HepG2 (cell line): ENCODE data around the gene PYCARD. TPM values are rescaled to one million over a fixed set of nuclear protein-coding genes. Genes with fewer than 3 reads are reported as not detected.

Experiments
- ATAC-seq: fragments of 200-7000 bp; cut with Tn5 transposase; 3 replicates; pipeline ENCODE4 v1.9.1; 2020; ENCODE audit warnings: mild to moderate bottlenecking, moderate library complexity
- BruUV-seq: library from RNA; stranded (reverse); fragments of 400-500 nt; replicated peaks from 2 replicates; lab custom pipeline; 2021; lab: Mats Ljungman, UMichigan
- CTCF ChIA-PET: fragments of 300-600 bp; formaldehyde crosslinking; extraction: SDS; loops from one replicate; lab custom pipeline; 2021; ENCODE audit warnings: low total read pairs, inconsistent platforms, low intra/inter-chr PET ratio; lab: Yijun Ruan, JAX
- POLR2A ChIA-PET: fragments of 350-600 bp; sonication (Branson Sonifier 250); formaldehyde crosslinking; loops from one replicate; lab custom pipeline; 2020; ENCODE audit warnings: antibody characterized with exemption, inconsistent platforms; lab: Yijun Ruan, JAX
- DNase-seq: peaks from one replicate; pipeline ENCODE4 v3.0.0-alpha.2; 2015; ENCODE audit warnings: low spot score
- FAIRE-seq: peaks from 3 replicates; lab custom pipeline; 2011; peaks lifted over from hg19 to GRCh38; lab: Jason Lieb, UNC
- H2AFZ ChIP-seq: one replicate; pipeline ENCODE4 v1.6.1; 2011; ENCODE audit warnings: low read length, inconsistent platforms
- H3K27ac ChIP-seq: fragments of 300-600 bp; 3 replicates; pipeline ENCODE4 v1.8.0; 2011; ENCODE audit warnings: mixed run types, mild to moderate bottlenecking, mixed read lengths, low read length, inconsistent platforms; ENCODE audit not compliant: insufficient read depth; ENCODE audit errors: extremely low read length
- H3K27me3 ChIP-seq, 2 experiments: fragments of 200-600 bp in 1 of 2; 2 replicates in 1 of 2; 3 replicates in 1 of 2; pipeline versions ENCODE4 v1.6.0 to v1.8.0; 2011; ENCODE audit warnings: low read length in 2 of 2, mild to moderate bottlenecking in 2 of 2, moderate library complexity in 2 of 2, inconsistent platforms in 1 of 2; ENCODE audit not compliant: insufficient read depth in 2 of 2, control insufficient read depth in 1 of 2
- H3K36me3 ChIP-seq, 2 experiments: fragments of 200-600 bp in 1 of 2; replicated peaks in 1 of 2; 2 replicates in 1 of 2; 3 replicates in 1 of 2; pipeline versions ENCODE4 v1.5.1 to v1.8.0; 2011; ENCODE audit warnings: low read length in 2 of 2, inconsistent platforms in 1 of 2; ENCODE audit not compliant: insufficient read depth in 2 of 2, control insufficient read depth in 1 of 2
- H3K4me1 ChIP-seq: 2 replicates; pipeline ENCODE4 v1.5.1; 2012; ENCODE audit warnings: low read length, inconsistent platforms; ENCODE audit not compliant: insufficient read depth
- H3K4me2 ChIP-seq: 2 replicates; pipeline ENCODE4 v1.6.0; 2011; ENCODE audit warnings: low read depth, low read length, inconsistent platforms
- H3K4me3 ChIP-seq, 3 experiments: fragments of 200-600 bp in 1 of 3; sonication (generic), shearing (Covaris generic) in 1 of 3; replicated peaks in 1 of 3; 2 replicates each; pipeline ENCODE4 v1.5.1; 2011 to 2016; ENCODE audit warnings: low read length in 3 of 3, inconsistent platforms in 2 of 3, low read depth in 2 of 3, mild to moderate bottlenecking in 2 of 3, control low read depth in 1 of 3, mixed read lengths in 1 of 3; ENCODE audit not compliant: insufficient read depth in 1 of 3
- H3K79me2 ChIP-seq: one replicate; pipeline ENCODE4 v1.6.1; 2011; ENCODE audit warnings: low read length, inconsistent platforms; ENCODE audit not compliant: insufficient read depth
- H3K9ac ChIP-seq: 2 replicates; pipeline ENCODE4 v1.6.0; 2011; ENCODE audit warnings: mild to moderate bottlenecking, low read depth, low read length, inconsistent platforms; ENCODE audit not compliant: insufficient read depth
- H3K9me3 ChIP-seq: 2 replicates; pipeline ENCODE4 v1.5.1; 2012; ENCODE audit warnings: mild to moderate bottlenecking, low read length
- H4K20me1 ChIP-seq: 2 replicates; pipeline ENCODE4 v1.6.0; 2011; ENCODE audit warnings: inconsistent platforms, mild to moderate bottlenecking, low read length, moderate library complexity; ENCODE audit not compliant: insufficient read depth
- CERS6 ChIP-seq: sonication (generic); formaldehyde crosslinking; IDR thresholded peaks from 2 replicates; pipeline ENCODE4 v1.5.0; 2020; ENCODE audit warnings: missing genetic modification reagents
- TRAFD1 ChIP-seq: sonication (generic); formaldehyde crosslinking; IDR thresholded peaks from 2 replicates; pipeline ENCODE4 v1.5.1; 2020; ENCODE audit warnings: missing genetic modification reagents, mild to moderate bottlenecking, borderline replicate concordance
- U2AF2 ChIP-seq: fragments of 200-400 bp; formaldehyde crosslinking; IDR thresholded peaks from 2 replicates; pipeline ENCODE4 v1.6.1; 2017; ENCODE audit warnings: low read depth, mild to moderate bottlenecking, low read length
- USF2 ChIP-seq, 2 experiments: sonication (generic) in 1 of 2; formaldehyde crosslinking in 1 of 2; IDR thresholded peaks; 2 replicates each; pipeline versions ENCODE4 v1.5.1 to v1.6.1; 2011 to 2020; ENCODE audit warnings: borderline replicate concordance in 1 of 2, low read depth in 1 of 2, low read length in 1 of 2, mild to moderate bottlenecking in 1 of 2, missing genetic modification reagents in 1 of 2, moderate library complexity in 1 of 2
- ZNF598 ChIP-seq: sonication (generic); formaldehyde crosslinking; IDR thresholded peaks from 2 replicates; pipeline ENCODE4 v1.5.1; 2020; ENCODE audit warnings: mild to moderate bottlenecking, missing genetic modification reagents, borderline replicate concordance
- WGBS: methylation state at CpG from one replicate; pipeline ENCODE4 v1.1.6; 2017; ENCODE audit warnings: low lambda C conversion rate; 5-methylcytosine and 5-hydroxymethylcytosine counted together
- in situ Hi-C: cut with HindIII; loops from 2 replicates; pipeline ENCODE4 v1.10.0; 2017; ENCODE audit warnings: low pct_unique_long_range_greater_than_20kb; ENCODE audit not compliant: extremely low pct_ligation_motif_present
- intact Hi-C: fragments of 100-400 bp; cut with micrococcal nuclease; formaldehyde crosslinking; loops from one replicate; pipeline ENCODE4 v1.10.0; 2022; ENCODE audit not compliant: unreplicated experiment
- polyA plus RNA-seq, 8 experiments: library from polyadenylated mRNA; depleted of rRNA in 3 of 8; stranded (reverse) in 7 of 8; unstranded in 1 of 8; fragments of >200 nt; fragmentation: Illumina TruSeq in 4 of 8; extraction: Trizol in 4 of 8; gene quantifications; 2 replicates each; pipeline versions ENCODE4 v1.2.1 to v1.2.3, GENCODE V29; 2011 to 2016; ENCODE audit warnings: low read depth in 4 of 8, missing spikeins in 1 of 8, mixed read lengths in 1 of 8; ENCODE audit not compliant: insufficient read depth in 1 of 8
- total RNA-seq, 5 experiments: library from RNA; depleted of rRNA; stranded (reverse); fragments of >200 nt; fragmentation: Illumina TruSeq; extraction: Trizol; gene quantifications; 2 replicates each; pipeline ENCODE4 v1.2.3, GENCODE V29; 2016; ENCODE audit warnings: low read depth in 1 of 5
- TF ChIP-seq, protein P1 (sequence below): sonication (generic); formaldehyde crosslinking; IDR thresholded peaks from 2 replicates; pipeline ENCODE4 v1.4.0; 2020; ENCODE audit warnings: missing genetic modification reagents
- TF ChIP-seq, protein P2 (sequence below): sonication (generic); formaldehyde crosslinking; IDR thresholded peaks from 2 replicates; pipeline ENCODE4 v1.8.1; 2023; ENCODE audit warnings: mild to moderate bottlenecking, missing genetic modification reagents

Gene PYCARD
- total and polyA plus RNA-seq, 2 of the 13 experiments (the other 11 are each of a cell fraction or from before 2014, with no cell fraction given), result 4.8 to 9.2 TPM

DNA sequence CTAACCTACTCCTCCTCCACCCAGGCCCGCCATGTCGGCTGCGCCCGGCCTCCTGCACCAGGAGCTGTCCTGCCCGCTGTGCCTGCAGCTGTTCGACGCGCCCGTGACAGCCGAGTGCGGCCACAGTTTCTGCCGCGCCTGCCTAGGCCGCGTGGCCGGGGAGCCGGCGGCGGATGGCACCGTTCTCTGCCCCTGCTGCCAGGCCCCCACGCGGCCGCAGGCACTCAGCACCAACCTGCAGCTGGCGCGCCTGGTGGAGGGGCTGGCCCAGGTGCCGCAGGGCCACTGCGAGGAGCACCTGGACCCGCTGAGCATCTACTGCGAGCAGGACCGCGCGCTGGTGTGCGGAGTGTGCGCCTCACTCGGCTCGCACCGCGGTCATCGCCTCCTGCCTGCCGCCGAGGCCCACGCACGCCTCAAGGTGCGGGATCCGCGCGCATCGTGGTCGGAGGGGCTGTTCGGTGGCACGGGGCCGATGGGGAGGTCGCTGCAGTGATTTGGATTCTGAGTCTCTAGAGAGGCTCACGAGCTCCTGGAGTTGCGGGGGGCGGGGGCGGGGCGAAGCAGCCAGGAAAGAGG, 12.2 kb upstream of the PYCARD start (continued):
- TF ChIP-seq, protein P1, sequence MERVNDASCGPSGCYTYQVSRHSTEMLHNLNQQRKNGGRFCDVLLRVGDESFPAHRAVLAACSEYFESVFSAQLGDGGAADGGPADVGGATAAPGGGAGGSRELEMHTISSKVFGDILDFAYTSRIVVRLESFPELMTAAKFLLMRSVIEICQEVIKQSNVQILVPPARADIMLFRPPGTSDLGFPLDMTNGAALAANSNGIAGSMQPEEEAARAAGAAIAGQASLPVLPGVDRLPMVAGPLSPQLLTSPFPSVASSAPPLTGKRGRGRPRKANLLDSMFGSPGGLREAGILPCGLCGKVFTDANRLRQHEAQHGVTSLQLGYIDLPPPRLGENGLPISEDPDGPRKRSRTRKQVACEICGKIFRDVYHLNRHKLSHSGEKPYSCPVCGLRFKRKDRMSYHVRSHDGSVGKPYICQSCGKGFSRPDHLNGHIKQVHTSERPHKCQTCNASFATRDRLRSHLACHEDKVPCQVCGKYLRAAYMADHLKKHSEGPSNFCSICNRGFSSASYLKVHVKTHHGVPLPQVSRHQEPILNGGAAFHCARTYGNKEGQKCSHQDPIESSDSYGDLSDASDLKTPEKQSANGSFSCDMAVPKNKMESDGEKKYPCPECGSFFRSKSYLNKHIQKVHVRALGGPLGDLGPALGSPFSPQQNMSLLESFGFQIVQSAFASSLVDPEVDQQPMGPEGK (CRISPR knock-in tag), result no peak

DNA sequence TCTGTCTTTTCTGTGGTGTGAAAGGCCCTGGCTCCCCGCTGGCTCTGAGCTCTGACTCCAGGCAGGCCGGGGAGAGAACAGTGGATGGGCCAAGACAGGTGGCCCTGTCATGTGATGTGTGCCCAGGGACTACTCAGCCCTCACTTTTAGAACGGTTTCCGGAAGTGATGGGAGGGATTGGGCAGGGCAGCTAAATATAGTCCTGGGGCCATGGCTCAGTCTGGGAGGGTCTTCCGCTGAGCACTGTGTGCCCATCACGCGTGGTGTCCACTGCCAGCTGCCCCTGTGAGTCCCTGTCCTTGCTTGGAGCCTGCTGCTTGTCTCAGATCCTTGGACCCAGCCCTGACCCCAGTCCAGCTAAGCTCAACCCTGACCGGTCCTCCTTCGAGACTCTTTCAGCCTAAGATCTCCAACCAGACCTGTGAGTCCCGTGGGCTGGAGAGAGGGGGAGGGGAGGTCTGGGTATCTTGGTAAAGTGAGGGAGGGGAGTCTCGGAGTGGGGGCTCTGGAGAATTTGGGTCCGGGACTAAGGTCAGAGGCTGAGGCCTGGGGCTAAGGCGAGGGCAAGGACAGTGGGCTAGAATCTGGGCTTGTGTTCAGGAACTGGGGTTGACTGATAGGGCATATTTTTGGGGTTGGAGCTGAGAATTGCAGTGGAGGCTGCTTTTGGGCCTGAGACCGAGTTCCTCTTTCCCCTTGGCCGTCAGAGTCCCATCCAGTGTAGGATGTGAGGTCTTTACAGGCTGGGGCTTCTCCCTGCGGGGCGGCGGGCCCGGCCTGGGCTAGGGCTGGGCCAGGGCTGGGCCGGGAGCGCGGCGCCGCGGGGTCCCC, 11.5 kb upstream of the PYCARD start, which contains the start of gene TRIM72:
TSS of gene TRIM72 (plus strand) at position 243 of the 831 bp plus-strand sequence. CDS start 620 bp downstream, outside the sequence.
- no peak within 1 kb of the TSS for H3K27ac ChIP-seq

More for the DNA sequence above, 11.5 kb upstream of the PYCARD start, which contains the start of gene TRIM72:
- Histone ChIP-seq H3K9me3 (no peaks in the 10 kb centered on the region), H3K36me3 (no peaks in the 10 kb centered on the region), H3K9ac (no peak within 1 kb of the TSS), H4K20me1 (no peaks in the 10 kb centered on the region), H3K4me1 (peaks cover 12% of the 10 kb centered on the region), H2AFZ (no peak within 1 kb of the TSS), H3K4me2 (no peak within 1 kb of the TSS), H3K27me3 (peaks cover 18 to 54% of the 10 kb centered on the region in 2 experiments)
- FAIRE-seq (no peak), ATAC-seq (no peak), DNase-seq (no peak)
- in situ Hi-C loops (loop anchor here (25.0 kb wide), 2 partner anchors 223 to 648 kb away; partner anchors contain the start of genes COX6A2, ZNF267 and ZNF843), intact Hi-C loops (no loop called here)
- ChIA-PET POLR2A (interaction anchor here (0.8 kb wide), 1 partner anchor 13 kb away, joined by 3 read pairs; no protein-coding TSS in a partner anchor), CTCF (no interaction called here)
- WGBS, result 45% methylated on average over 22 of the region's 25 CpGs
- no TSS peak for BruUV-seq
- TF ChIP-seq CERS6 (CRISPR knock-in tag), result no peak
- TF ChIP-seq TRAFD1, result no peak
- peak; percentile 10; the same call in 1 of the 2 replicates for TF ChIP-seq USF2 (IDR thresholded peaks at IDR 0.05; ENCODE audit: low read depth, low read length)
- TF ChIP-seq USF2 (CRISPR knock-in tag; IDR thresholded peaks at IDR 0.05; ENCODE audit: borderline replicate concordance), result no peak
- no peak for TF ChIP-seq U2AF2
- TF ChIP-seq ZNF598, result no peak
- TF ChIP-seq, protein P2, sequence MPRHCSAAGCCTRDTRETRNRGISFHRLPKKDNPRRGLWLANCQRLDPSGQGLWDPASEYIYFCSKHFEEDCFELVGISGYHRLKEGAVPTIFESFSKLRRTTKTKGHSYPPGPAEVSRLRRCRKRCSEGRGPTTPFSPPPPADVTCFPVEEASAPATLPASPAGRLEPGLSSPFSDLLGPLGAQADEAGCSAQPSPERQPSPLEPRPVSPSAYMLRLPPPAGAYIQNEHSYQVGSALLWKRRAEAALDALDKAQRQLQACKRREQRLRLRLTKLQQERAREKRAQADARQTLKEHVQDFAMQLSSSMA (CRISPR knock-in tag), result no peak
- TF ChIP-seq, all 625 proteins: peak for 1
- no peaks in the 10 kb centered on the region for H3K79me2 ChIP-seq
- no peak within 1 kb of the TSS for H3K4me3 ChIP-seq
